ENCODE data around the gene DEDD2.

DNA sequence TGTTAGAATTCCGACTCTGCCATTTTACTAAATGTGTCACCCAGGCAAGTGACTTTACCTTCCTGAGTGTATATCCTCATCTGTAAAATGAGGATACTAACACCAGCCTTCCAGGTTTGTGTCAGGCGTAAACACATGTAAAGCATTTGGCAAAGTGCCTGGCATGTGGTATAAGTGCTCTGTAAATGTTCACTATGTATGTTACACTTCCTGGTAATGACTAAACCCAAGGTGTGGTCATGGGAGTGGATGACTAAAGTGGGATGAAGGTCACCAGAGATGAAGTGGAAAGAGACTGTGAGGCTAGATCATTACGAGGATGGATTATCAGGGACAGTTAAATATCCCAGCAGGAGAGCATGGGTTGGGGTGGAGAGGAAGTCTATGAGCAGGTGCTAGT, 25.6 kb downstream of the DEDD2 start:
- TF ChIP-seq POLR2A (IDR thresholded peaks at IDR 0.05; ENCODE audit: low read length), result no peak
- no peak for TF ChIP-seq GATA1 (IDR thresholded peaks at IDR 0.05; ENCODE audit: low read depth, low read length)

Data from erythroblast (primary cell).